Esophagus (tissue), 2 donors: ENCODE measurements around the gene PLCL1. TPM values are rescaled to one million over a fixed set of nuclear protein-coding genes. Genes with fewer than 3 reads are reported as not detected.

Experiments used
- H3K27ac ChIP-seq, 2 donors: one replicate each; pipeline ENCODE4 v1.5.1; 2013; ENCODE audit warnings: low read depth in 2 of 2, mild to moderate bottlenecking in 2 of 2, inconsistent platforms in 1 of 2, low read length in 1 of 2, moderate library complexity in 1 of 2
- H3K27me3 ChIP-seq, 2 donors: one replicate each; pipeline ENCODE4 v1.6.1; 2013; ENCODE audit warnings: low read length in 2 of 2, control low read depth in 1 of 2, mild to moderate bottlenecking in 1 of 2; ENCODE audit not compliant: insufficient read depth in 2 of 2, control insufficient read depth in 1 of 2
- H3K36me3 ChIP-seq, 2 donors: one replicate each; pipeline ENCODE4 v1.6.1; 2013; ENCODE audit warnings: low read length in 1 of 2; ENCODE audit not compliant: control insufficient read depth in 2 of 2, insufficient read depth in 2 of 2
- H3K4me1 ChIP-seq, 2 donors: one replicate each; pipeline ENCODE4 v1.6.1; 2013; ENCODE audit warnings: low read length in 1 of 2; ENCODE audit not compliant: control insufficient read depth in 2 of 2, insufficient read depth in 2 of 2
- H3K4me3 ChIP-seq, 2 donors: one replicate each; pipeline ENCODE4 v1.5.1; 2013; ENCODE audit warnings: low read length in 2 of 2, mild to moderate bottlenecking in 2 of 2, low read depth in 1 of 2, moderate library complexity in 1 of 2
- H3K9me3 ChIP-seq, 2 donors: one replicate each; pipeline ENCODE4 v1.6.1; 2013; ENCODE audit warnings: mild to moderate bottlenecking in 2 of 2, low read depth in 1 of 2, low read length in 1 of 2, moderate library complexity in 1 of 2; ENCODE audit not compliant: control insufficient read depth in 2 of 2, insufficient read depth in 1 of 2
- WGBS, 2 donors: extraction: QIAGEN DNeasy Blood & Tissue Kit; methylation state at CpG; one replicate each; pipeline ENCODE4 v1.1.7; 2013; 5-methylcytosine and 5-hydroxymethylcytosine counted together
- polyA plus RNA-seq, 2 donors: library from polyadenylated mRNA; stranded (reverse); fragments of 200-250 nt; gene quantifications; one replicate each; pipeline ENCODE4 v1.2.3, GENCODE V29; 2013
- donor health status: healthy with polysubstance abuse.
- donor health status: Bipolar disorder and iron deficiency.

Gene PLCL1
- polyA plus RNA-seq, 2 donors: 0.20 to 0.59 TPM

DNA sequence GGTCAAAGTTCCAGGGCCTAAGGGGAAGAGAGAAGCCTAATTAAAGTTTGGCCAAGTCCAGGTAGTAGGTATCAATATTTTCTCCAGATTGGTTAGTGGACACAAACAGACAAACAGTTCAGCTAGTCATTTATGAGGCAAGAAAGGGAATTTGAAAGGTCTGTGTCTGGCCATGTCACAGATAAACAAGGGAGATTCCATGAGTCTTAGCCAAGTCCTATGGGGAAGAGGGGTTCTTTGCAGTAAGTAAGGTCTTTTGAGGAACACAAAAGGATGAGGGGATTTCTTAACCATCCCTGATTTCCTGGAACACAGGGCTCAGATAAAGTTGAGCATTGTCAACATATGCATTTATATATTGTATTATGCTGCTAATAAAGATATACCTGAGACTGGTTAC, 310.8 kb downstream of the PLCL1 start:
- H3K4me1 ChIP-seq: no peaks in the 10 kb centered on the region
- no peaks in the 10 kb centered on the region for H3K9me3 ChIP-seq
- H3K4me3 ChIP-seq: no peak overlapping the region
- no peaks in the 10 kb centered on the region for H3K36me3 ChIP-seq
- no peak overlapping the region for H3K27ac ChIP-seq
- H3K27me3 ChIP-seq: no peaks in the 10 kb centered on the region

- Histone ChIP-seq H3K4me3 (no peak overlapping the region), H3K9me3 (no peaks in the 10 kb centered on the region), H3K27me3 (no peaks in the 10 kb centered on the region), H3K27ac (no peak overlapping the region), H3K36me3 (no peaks in the 10 kb centered on the region), H3K4me1 (no peaks in the 10 kb centered on the region)
- WGBS, 2 donors: 32% methylated on average over 1 of the region's 1 CpG
Measured at GRCh38 chr2:198116756-198117155, 312.4 kb downstream of the PLCL1 start.

DNA sequence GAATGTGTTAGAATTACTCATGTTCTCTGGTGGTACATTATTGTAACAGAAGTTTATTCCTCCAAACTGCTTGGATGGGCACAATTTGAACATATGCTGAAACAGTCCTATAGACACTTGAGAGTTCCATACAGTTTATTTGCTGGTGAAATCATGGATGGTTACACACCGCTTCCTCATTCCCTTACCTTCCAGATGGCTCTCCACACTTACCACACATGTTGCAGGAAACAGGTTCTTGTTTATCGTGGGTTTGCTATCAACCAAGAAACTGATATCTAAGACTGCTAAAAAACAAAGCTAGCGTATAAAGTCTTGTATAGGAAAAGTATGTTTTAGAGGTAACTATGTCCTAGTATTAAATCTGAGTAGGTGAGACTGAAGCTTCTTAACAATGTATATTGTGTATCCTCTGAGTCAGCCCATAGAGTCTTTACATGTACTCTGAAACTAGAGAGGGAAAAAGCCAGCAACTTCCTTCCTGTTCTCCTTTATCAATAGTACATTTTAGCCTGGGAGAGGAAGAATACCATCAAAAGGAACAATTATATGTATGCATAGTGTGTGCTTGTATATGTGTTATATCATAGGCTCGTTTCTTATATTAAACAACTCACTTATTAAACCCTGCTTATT, 313.1 kb downstream of the PLCL1 start:
- Histone ChIP-seq H3K9me3 (no peaks in the 10 kb centered on the region), H3K27me3 (no peaks in the 10 kb centered on the region), H3K36me3 (no peaks in the 10 kb centered on the region), H3K4me3 (no peak overlapping the region), H3K27ac (no peak overlapping the region), H3K4me1 (no peaks in the 10 kb centered on the region)
- 77 to 78% methylated on average over 4 of the region's 4 CpGs for WGBS, 2 donors

DNA sequence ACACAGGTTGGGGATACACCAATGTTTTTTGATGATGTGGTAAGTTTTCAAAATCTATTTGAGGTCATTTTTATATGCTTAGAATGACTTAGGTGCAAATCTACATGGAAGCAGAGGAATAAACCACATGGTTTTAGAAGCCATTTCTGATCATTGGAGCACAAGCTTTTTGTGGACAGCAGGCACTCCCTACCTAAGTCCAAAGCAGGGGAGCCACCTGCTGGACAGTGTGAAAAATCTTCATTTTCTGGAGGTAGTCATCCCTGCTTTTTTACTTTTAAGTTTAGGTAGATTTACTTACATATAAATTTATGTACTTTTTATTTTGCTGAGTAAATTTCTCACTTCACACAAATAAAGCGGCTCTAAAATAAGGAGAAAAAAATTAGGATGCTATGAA, 323.2 kb downstream of the PLCL1 start:
- H3K4me1 ChIP-seq: no peaks in the 10 kb centered on the region
- WGBS, 2 donors: 63 to 65% methylated on average over 1 of the region's 1 CpG

GRCh38 chr2:198129609-198130008, 325.2 kb downstream of the PLCL1 start:
- Histone ChIP-seq H3K9me3 (no peaks in the 10 kb centered on the region), H3K27ac (no peak overlapping the region), H3K27me3 (no peaks in the 10 kb centered on the region), H3K36me3 (no peaks in the 10 kb centered on the region), H3K4me3 (no peak overlapping the region), H3K4me1 (no peaks in the 10 kb centered on the region)
- WGBS, 2 donors: 69 to 73% methylated on average over 5 of the region's 5 CpGs

More for the DNA sequence above, 323.2 kb downstream of the PLCL1 start:
- no peak overlapping the region for H3K4me3 ChIP-seq
- no peaks in the 10 kb centered on the region for H3K9me3 ChIP-seq
- H3K27me3 ChIP-seq: no peaks in the 10 kb centered on the region
- H3K36me3 ChIP-seq: no peaks in the 10 kb centered on the region
- no peak overlapping the region for H3K27ac ChIP-seq

GRCh38 chr2:198134293-198134955, 330.0 kb downstream of the PLCL1 start:
- H3K27me3 ChIP-seq: no peaks in the 10 kb centered on the region
- H3K36me3 ChIP-seq: no peaks in the 10 kb centered on the region
- no peaks in the 10 kb centered on the region for H3K9me3 ChIP-seq
- no peaks in the 10 kb centered on the region for H3K4me1 ChIP-seq
- H3K27ac ChIP-seq: no peak overlapping the region
- no peak overlapping the region for H3K4me3 ChIP-seq
- 83 to 86% methylated on average over 6 of the region's 6 CpGs for WGBS, 2 donors

GRCh38 chr2:198135481-198135934, 331.1 kb downstream of the PLCL1 start:
- H3K4me3 ChIP-seq: no peak overlapping the region
- no peak overlapping the region for H3K27ac ChIP-seq
- H3K36me3 ChIP-seq: no peaks in the 10 kb centered on the region
- H3K27me3 ChIP-seq: no peaks in the 10 kb centered on the region
- H3K9me3 ChIP-seq: no peaks in the 10 kb centered on the region
- no peaks in the 10 kb centered on the region for H3K4me1 ChIP-seq
- 36 to 37% methylated on average over 2 of the region's 2 CpGs for WGBS, 2 donors

- Histone ChIP-seq H3K27me3 (no peaks in the 10 kb centered on the region), H3K36me3 (no peaks in the 10 kb centered on the region), H3K27ac (no peak overlapping the region), H3K4me3 (no peak overlapping the region), H3K9me3 (no peaks in the 10 kb centered on the region), H3K4me1 (no peaks in the 10 kb centered on the region)
- 86% methylated on average over 2 of the region's 2 CpGs for WGBS, 2 donors
Measured at GRCh38 chr2:198136142-198136541, 331.7 kb downstream of the PLCL1 start.

GRCh38 chr2:198137733-198138132, 333.3 kb downstream of the PLCL1 start:
- no peaks in the 10 kb centered on the region for H3K36me3 ChIP-seq
- 97% methylated on average over 1 of the region's 1 CpG for WGBS, 2 donors
- no peaks in the 10 kb centered on the region for H3K4me1 ChIP-seq
- H3K27ac ChIP-seq: no peak overlapping the region
- no peaks in the 10 kb centered on the region for H3K9me3 ChIP-seq
- H3K4me3 ChIP-seq: no peak overlapping the region
- no peaks in the 10 kb centered on the region for H3K27me3 ChIP-seq

DNA sequence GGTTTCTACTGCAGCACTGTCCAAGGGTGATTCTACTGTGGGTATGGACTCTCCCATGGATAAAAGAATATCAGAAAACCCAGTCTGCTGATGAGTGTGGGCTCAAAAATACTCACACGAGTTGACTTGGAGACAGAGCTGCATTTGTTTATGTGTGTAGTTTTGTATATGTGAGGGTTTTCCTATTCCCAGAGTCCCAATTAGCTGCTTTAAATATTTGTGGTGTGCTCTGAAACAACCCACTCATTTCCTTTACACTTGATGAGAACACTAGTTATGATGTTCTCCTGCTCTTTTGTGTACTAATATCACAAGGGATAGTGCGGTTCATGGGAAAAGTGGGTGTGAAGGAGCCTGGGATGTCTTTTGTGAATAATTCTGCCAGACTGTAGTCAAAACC, 337.3 kb downstream of the PLCL1 start:
- H3K27me3 ChIP-seq: no peaks in the 10 kb centered on the region
- WGBS, 2 donors: 82% methylated on average over 2 of the region's 2 CpGs
- H3K4me3 ChIP-seq: no peak overlapping the region
- no peaks in the 10 kb centered on the region for H3K9me3 ChIP-seq
- H3K27ac ChIP-seq: no peak overlapping the region
- H3K36me3 ChIP-seq: no peaks in the 10 kb centered on the region
- no peaks in the 10 kb centered on the region for H3K4me1 ChIP-seq
